ENCODE results near the gene RANBP1. TPM values are rescaled to one million over a fixed set of nuclear protein-coding genes. Genes with fewer than 3 reads are reported as not detected.

The RANBP1 gene
- total RNA-seq, 1 experiment from 2014 or later: 365 TPM

DNA sequence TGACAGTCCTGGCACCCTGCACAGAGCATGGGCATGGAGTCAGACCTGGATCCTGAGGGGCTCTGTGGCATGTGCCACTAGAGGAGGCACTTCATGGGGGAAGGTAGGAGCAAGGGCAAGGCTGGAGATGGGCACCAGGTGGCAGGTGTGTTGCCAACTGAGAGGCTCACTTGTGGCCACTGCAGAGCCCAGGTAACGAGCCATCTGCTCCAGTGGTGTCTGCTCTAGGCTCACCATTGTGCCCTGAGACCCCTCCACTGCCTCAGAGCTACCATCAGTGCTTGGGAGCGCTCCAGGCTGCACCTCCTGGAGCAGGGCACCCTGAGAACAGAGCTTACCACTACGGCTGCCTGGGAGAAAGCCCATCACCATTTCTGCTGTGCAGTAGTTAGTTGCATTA, 14.4 kb downstream of the RANBP1 start:
- H3K4me1 Mint-ChIP-seq (ENCODE audit: low read depth, unreplicated experiment): no peaks in the 10 kb centered on the region
- CTCF ChIA-PET: no interaction called here
- intact Hi-C loops (cut with micrococcal nuclease; ENCODE audit: unreplicated experiment): no loop called here
- peaks cover 54% of the 10 kb centered on the region for H3K36me3 Mint-ChIP-seq (ENCODE audit: insufficient read depth, unreplicated experiment)
- POLR2A ChIA-PET: interaction anchor here (2.4 kb wide), 1 partner anchor 13 kb away, joined by 7 read pairs; the partner anchor contains the start of gene TRMT2A
- no peaks in the 10 kb centered on the region for H3K9me3 Mint-ChIP-seq (ENCODE audit: unreplicated experiment)
- Histone ChIP-seq H3K9me3 (no peaks in the 10 kb centered on the region), H3K27me3 (replicated peaks; ENCODE audit: control insufficient read depth, insufficient read depth, low read length) (no peaks in the 10 kb centered on the region), H3K4me1 (no peaks in the 10 kb centered on the region), H3K4me3 (ENCODE audit: low read depth, low read length) (no peak overlapping the region), H3K36me3 (ENCODE audit: control insufficient read depth, insufficient read depth, low read length) (no peaks in the 10 kb centered on the region; the same call in 1 of the 2 replicates)
- no peak overlapping the region for H3K27ac Mint-ChIP-seq (ENCODE audit: unreplicated experiment)
- BruUV-seq (replicated peaks): no TSS peak
- H3K4me3 Mint-ChIP-seq (ENCODE audit: unreplicated experiment): peak overlapping the region; percentile 62
- TF ChIP-seq, protein P1, sequence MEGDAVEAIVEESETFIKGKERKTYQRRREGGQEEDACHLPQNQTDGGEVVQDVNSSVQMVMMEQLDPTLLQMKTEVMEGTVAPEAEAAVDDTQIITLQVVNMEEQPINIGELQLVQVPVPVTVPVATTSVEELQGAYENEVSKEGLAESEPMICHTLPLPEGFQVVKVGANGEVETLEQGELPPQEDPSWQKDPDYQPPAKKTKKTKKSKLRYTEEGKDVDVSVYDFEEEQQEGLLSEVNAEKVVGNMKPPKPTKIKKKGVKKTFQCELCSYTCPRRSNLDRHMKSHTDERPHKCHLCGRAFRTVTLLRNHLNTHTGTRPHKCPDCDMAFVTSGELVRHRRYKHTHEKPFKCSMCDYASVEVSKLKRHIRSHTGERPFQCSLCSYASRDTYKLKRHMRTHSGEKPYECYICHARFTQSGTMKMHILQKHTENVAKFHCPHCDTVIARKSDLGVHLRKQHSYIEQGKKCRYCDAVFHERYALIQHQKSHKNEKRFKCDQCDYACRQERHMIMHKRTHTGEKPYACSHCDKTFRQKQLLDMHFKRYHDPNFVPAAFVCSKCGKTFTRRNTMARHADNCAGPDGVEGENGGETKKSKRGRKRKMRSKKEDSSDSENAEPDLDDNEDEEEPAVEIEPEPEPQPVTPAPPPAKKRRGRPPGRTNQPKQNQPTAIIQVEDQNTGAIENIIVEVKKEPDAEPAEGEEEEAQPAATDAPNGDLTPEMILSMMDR (IDR thresholded peaks at IDR 0.05; ENCODE audit: insufficient read depth in 1 of 2, low read depth in 1 of 2, low read length in 1 of 2, severe bottlenecking in 1 of 2, unreplicated experiment in 1 of 2): no peak
- no peak for DNase-seq
- H3K27me3 Mint-ChIP-seq (ENCODE audit: insufficient read depth, unreplicated experiment): no peaks in the 10 kb centered on the region

DNA sequence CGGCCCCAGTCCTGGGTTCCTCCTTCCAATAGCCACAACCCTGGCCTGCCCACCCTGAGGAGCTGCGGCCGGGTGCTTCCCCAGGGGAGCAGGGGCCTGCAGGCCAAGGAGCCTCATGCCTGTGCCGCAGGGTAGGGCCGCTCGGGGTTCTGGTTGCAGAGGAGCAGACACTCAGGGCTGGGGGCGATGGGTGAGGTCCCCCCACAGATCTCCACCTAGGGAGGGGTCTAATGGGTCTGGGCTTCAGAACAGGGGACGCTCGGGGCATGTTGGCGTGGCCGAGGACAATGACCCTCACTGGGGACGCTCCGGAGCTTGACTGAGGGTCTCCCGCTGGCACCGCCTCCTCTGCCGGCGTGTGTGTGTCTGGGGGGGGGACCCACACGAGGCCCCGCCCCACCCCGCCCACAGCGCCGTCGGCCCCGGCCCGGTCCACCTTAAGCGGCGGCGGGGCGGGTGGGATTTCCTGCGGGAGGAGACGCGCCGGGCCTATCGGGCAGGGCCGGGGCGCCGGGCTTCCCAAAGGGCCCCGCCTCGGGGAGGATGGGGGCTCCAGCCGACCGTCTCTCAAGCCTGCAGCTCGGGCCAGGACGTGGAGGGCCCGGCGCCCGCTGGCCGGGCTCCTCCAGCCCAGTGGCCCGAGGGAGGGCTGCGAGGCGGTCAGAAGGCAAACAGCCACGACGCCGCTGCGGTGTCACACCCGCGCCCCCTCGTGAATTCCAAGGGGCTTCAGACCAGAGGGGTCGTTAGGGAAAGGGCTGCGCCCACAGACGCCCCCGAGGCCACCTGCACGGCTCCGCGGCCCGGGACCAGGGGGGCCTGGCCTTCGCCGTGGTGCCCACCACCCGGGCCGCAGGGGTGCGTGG, 15.1 kb downstream of the RANBP1 start:
- Mint-ChIP-seq H3K36me3 (ENCODE audit: insufficient read depth, unreplicated experiment) (peaks cover 48% of the 10 kb centered on the region), H3K4me3 (ENCODE audit: unreplicated experiment) (peak overlapping the region; percentile 62), H3K9me3 (ENCODE audit: unreplicated experiment) (no peaks in the 10 kb centered on the region), H3K27me3 (ENCODE audit: insufficient read depth, unreplicated experiment) (no peaks in the 10 kb centered on the region), H3K27ac (ENCODE audit: unreplicated experiment) (no peak overlapping the region), H3K4me1 (ENCODE audit: low read depth, unreplicated experiment) (no peaks in the 10 kb centered on the region)
- CTCF ChIA-PET: no interaction called here
- peak; percentile 68 to 70 for DNase-seq
- intact Hi-C loops (cut with micrococcal nuclease; ENCODE audit: unreplicated experiment): no loop called here
- TF ChIP-seq, protein P1 (IDR thresholded peaks at IDR 0.05; ENCODE audit: insufficient read depth in 1 of 2, low read depth in 1 of 2, low read length in 1 of 2, severe bottlenecking in 1 of 2, unreplicated experiment in 1 of 2): no peak
- H3K9me3 ChIP-seq: no peaks in the 10 kb centered on the region
- H3K4me1 ChIP-seq: no peaks in the 10 kb centered on the region
- no peaks in the 10 kb centered on the region; the same call in 1 of the 2 replicates for H3K36me3 ChIP-seq (ENCODE audit: control insufficient read depth, insufficient read depth, low read length)
- POLR2A ChIA-PET: no interaction called here
- peak overlapping the region; percentile 88 for H3K4me3 ChIP-seq (ENCODE audit: low read depth, low read length)
- H3K27me3 ChIP-seq (replicated peaks; ENCODE audit: control insufficient read depth, insufficient read depth, low read length): no peaks in the 10 kb centered on the region
- BruUV-seq (replicated peaks): no TSS peak

DNA sequence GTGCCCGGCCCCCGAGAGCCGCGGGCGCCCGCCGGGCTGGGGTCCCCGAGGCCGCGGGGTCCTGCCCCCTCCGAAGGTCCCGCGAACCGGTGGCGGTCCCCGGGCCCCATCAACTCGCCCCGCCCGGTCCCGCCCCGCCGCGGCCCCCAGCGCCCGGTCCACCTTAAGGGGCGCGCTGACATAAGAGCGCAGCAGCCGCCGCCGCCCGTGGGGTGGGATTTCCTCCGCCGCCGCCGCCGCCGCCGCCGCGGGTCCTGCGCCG, 15.6 kb downstream of the RANBP1 start, which contains the start of gene ZDHHC8:
Gene ZDHHC8, plus strand, starts transcription at position 208 of the 262 bp plus-strand sequence. CDS start 144 bp downstream, outside the sequence.
- TF ChIP-seq, protein P1 (IDR thresholded peaks at IDR 0.05; ENCODE audit: insufficient read depth in 1 of 2, low read depth in 1 of 2, low read length in 1 of 2, severe bottlenecking in 1 of 2, unreplicated experiment in 1 of 2): no peak
- Mint-ChIP-seq H3K4me3 (ENCODE audit: unreplicated experiment) (peak within 1 kb of the TSS; percentile 64), H3K4me1 (ENCODE audit: low read depth, unreplicated experiment) (no peaks in the 10 kb centered on the region), H3K27me3 (ENCODE audit: insufficient read depth, unreplicated experiment) (no peaks in the 10 kb centered on the region), H3K27ac (ENCODE audit: unreplicated experiment) (no peak within 1 kb of the TSS), H3K9me3 (ENCODE audit: unreplicated experiment) (no peaks in the 10 kb centered on the region), H3K36me3 (ENCODE audit: insufficient read depth, unreplicated experiment) (peaks cover 42% of the 10 kb centered on the region)
- H3K36me3 ChIP-seq (ENCODE audit: control insufficient read depth, insufficient read depth, low read length): no peaks in the 10 kb centered on the region; the same call in 1 of the 2 replicates
- ChIA-PET CTCF (no interaction called here), POLR2A (no interaction called here)
- intact Hi-C loops (cut with micrococcal nuclease; ENCODE audit: unreplicated experiment): no loop called here
- no peak for DNase-seq
- no peaks in the 10 kb centered on the region for H3K9me3 ChIP-seq
- no peaks in the 10 kb centered on the region for H3K27me3 ChIP-seq (replicated peaks; ENCODE audit: control insufficient read depth, insufficient read depth, low read length)
- no TSS peak for BruUV-seq (replicated peaks)
- H3K4me3 ChIP-seq (ENCODE audit: low read depth, low read length): peak within 1 kb of the TSS; percentile 88
- no peaks in the 10 kb centered on the region for H3K4me1 ChIP-seq
